Eye (tissue), 1 donor: ENCODE data around the gene PADI1.
"Not testable (repeated sequence)": the region's sequence is repeated elsewhere in the genome, so short reads cannot be mapped to it uniquely, and the experiment has no call there.

ENCODE experiments used
- DNase-seq: peaks from one replicate; pipeline ENCODE4 v3.0.0-alpha.2; 2015

The PADI1 gene

GRCh38 chr1:17218939-17219338, 14.0 kb downstream of the PADI1 start:
- DNase-seq = no peak

DNA sequence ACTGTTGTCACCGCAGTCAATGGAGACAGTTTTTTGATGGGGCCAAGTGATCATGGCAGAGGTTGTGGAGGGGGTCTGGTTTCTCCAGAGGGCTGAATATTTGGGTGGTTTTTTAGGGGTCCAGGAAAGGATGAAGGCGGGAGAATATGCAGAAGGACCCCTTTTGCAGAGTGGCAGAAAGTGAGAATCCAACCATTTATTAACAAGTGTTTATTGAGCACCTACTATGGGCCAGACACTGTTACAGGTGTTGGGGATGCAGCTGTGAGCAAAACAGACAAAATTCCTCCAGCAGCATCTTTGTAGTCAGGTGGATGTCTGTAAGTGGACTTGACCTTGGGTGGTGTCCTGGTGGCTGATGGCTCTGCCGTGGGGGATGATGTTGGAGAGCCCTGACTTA, 15.4 kb downstream of the PADI1 start:
- no peak for DNase-seq

DNA sequence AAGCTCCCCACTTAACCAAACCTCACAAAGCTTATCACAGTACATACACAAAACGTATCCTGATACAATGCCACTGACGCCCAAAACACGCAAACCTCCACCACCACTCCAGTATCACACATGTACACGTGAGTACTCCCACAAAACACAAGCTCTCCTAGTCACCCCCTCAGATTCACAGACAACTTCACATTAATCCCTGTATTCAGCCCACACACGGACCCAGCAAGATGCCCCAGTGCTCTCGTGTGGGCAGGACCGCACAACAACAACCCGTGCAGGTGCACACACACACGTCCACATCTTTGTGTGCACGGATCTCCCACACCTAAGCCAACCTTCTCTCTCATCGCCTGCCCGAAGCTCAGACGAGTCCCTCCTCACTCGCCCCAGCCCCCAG, 17.6 kb downstream of the PADI1 start:
- no peak for DNase-seq

GRCh38 chr1:17224434-17224833, 19.5 kb downstream of the PADI1 start:
- DNase-seq = no peak

DNA sequence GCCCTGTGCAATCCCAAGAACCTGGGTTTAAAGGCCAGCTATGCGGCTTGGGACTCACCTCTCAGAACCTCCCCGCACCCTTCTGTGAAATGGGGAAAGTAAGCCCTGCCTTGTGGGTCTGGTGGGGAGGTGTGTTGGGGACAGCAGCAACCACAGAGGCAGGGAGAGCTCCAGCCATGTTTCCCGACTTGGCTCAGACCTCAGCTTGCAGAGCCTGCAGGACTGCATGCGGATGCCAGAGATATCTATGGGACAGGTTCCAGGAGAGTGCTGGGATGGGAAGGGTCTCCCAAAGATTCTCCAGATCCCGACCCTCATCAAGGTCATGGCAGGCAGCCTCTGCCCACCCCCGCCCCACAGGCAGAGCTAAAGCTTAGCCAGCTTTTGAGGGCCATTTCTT, 20.2 kb downstream of the PADI1 start:
- DNase-seq = no peak

GRCh38 chr1:17227358-17227915, 22.5 kb downstream of the PADI1 start:
- DNase-seq = no peak

GRCh38 chr1:17228619-17229018, 23.7 kb downstream of the PADI1 start:
- DNase-seq = no peak

DNA sequence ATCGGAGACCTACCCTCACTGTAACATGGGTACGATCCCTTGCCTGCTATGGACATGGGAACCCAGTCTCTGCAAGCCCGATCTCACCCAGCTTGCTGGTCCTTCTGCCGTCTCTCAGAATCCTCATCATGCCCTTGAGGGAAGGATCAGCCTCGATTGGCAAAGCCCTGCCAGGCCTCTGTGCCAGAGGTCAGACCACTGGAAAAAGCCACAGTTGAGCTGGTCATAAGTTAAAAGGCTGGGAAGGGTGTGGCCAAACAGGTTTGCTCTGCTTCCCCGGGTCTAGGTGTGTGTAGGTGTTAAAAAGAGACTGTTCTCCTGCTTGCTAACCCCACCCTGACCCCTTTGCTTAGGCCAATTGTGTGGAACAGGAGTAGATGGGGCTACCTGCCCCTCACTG, 24.5 kb downstream of the PADI1 start:
- DNase-seq = no peak

GRCh38 chr1:17230106-17230505, 25.2 kb downstream of the PADI1 start:
- no peak for DNase-seq

DNA sequence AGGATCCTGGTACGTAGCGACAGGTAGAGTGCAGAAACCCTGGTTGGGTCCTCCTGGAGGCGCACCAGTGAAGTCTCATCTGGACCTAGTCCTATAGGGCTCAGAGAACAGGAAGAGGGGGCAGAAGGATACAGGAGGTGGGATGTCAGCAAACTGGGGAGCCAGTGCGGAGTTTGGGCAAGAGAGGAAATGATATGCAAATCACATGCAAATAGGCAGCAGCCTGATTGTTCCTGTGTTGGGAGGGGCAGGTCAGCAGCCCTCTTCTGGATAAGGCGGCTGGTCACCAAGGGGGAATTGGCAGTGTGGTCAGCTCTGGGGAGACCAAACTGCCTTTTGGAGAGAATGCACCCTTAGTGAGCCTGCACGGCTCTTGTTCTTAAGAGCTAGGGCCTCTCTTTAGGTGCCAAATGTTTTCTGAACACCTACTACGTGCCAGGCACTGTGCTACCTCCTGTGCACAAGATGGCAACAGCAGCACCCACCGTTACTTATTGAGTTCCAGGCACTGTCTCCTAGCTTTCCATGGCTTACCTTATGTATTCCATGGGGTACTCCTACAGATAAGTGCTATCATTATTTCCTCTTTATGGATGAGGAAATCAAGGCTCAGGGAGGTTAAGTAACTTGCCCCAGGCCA, 25.9 kb downstream of the PADI1 start:
- no peak for DNase-seq

GRCh38 chr1:17232759-17233661, 28.1 kb downstream of the PADI1 start:
- no peak for DNase-seq

- no peak for DNase-seq
Measured at GRCh38 chr1:17233675-17234320, 28.9 kb downstream of the PADI1 start.

DNA sequence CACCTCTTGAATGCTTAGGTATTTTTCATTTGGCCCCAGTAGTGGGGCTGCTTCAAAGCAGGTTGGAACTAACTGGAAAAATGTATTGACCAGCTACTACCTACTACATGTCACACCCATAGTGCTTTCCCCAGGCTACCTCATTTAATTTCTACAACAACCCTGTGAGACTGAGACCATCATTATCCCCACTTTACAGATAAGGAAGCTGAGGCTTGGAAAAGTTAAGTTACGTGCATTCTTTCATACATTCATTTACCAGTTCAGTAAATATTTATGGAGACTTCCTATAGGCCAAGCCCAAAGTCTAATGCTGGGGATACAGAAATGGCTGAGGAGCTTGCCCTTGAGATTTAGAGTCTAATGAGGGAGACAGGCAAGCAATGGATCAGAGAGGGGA, 29.5 kb downstream of the PADI1 start:
- no peak for DNase-seq

- no peak for DNase-seq
Measured at GRCh38 chr1:17235135-17235885, 30.4 kb downstream of the PADI1 start.

- DNase-seq = peak; percentile 95
Measured at GRCh38 chr1:17236779-17237560, 32.0 kb downstream of the PADI1 start.

- no peak for DNase-seq
Measured at GRCh38 chr1:17237561-17237903, 32.6 kb downstream of the PADI1 start.

DNA sequence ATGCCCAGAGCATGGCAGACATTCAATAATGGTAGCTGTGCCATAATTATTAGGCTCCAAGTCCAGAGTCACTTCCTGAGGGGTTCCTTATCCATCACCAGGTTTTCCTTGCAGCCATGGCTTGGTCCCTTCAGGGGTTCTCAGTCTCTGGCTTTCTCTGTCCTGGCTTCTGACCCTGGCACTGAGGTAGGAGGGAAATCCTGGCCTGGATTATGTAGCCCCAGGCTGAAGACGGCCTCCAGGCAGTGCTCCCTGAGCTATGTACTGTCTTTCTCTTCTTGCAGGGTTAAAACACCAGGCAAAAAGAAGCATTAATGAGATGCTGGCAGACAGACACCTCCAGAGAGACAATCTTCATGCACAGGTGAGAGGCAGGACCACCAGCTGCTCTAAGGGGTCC, 34.5 kb downstream of the PADI1 start:
- peak; percentile 95 for DNase-seq

GRCh38 chr1:17241011-17241779, 36.3 kb downstream of the PADI1 start:
- DNase-seq = peak; percentile 55

DNA sequence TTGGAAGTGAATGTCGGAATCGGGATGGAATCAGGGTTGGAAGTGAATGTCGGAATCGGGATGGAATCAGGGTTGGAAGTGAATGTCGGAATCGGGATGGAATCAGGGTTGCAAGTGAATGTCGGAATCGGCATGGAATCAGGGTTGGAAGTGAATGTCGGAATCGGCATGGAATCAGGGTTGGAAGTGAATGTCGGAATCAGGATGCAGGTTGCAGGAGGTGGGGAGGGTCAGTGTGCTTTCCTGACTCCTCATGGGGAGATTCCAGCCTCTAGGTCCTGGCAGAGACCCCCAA, 36.8 kb downstream of the PADI1 start:
- DNase-seq = not testable (repeated sequence)

DNA sequence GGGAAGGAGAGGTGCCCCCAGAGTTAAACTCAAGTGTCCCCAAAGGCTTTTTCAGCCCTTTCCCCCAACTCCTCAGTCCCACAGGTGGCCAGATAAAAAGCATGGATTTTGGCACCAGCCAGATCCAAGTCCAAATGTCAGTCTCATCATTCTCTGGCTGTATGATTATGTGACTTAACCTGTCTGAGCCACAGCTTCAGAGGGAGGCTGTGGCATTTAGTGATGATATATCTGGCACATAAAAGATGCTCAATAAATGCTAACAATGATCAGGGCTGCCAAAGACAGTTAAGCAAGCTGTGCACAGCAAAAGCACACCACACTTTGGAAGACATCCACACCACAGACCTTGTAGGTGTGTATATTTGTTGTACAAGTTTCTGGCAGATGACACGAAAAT, 38.3 kb downstream of the PADI1 start:
- no peak for DNase-seq
